Suprapubic skin (tissue), 4 donors: ENCODE data around the gene ILDR2.

ENCODE experiments used
- CTCF ChIP-seq, 2 donors: fragments of 200-600 bp in 1 of 2; fragments of 450-650 bp in 1 of 2; sonication (generic) in 1 of 2; IDR thresholded peaks; one replicate each; pipeline ENCODE4 v1.5.1; 2016 to 2019; ENCODE audit warnings: antibody characterized with exemption in 2 of 2, mild to moderate bottlenecking in 1 of 2, moderate library complexity in 1 of 2
- EP300 ChIP-seq: sonication (generic); formaldehyde crosslinking; IDR thresholded peaks from one replicate; pipeline ENCODE4 v1.6.1; 2017; ENCODE audit warnings: antibody characterized with exemption
- POLR2A ChIP-seq, 2 donors: fragments of 450-650 bp; IDR thresholded peaks; one replicate each; pipeline ENCODE4 v1.6.1; 2017; ENCODE audit warnings: antibody characterized with exemption in 2 of 2, mild to moderate bottlenecking in 2 of 2, moderate library complexity in 2 of 2
- POLR2AphosphoS5 ChIP-seq, 3 donors: sonication (generic); formaldehyde crosslinking; IDR thresholded peaks; one replicate each; pipeline ENCODE4 v1.6.1; 2017; ENCODE audit warnings: antibody characterized with exemption in 3 of 3

DNA sequence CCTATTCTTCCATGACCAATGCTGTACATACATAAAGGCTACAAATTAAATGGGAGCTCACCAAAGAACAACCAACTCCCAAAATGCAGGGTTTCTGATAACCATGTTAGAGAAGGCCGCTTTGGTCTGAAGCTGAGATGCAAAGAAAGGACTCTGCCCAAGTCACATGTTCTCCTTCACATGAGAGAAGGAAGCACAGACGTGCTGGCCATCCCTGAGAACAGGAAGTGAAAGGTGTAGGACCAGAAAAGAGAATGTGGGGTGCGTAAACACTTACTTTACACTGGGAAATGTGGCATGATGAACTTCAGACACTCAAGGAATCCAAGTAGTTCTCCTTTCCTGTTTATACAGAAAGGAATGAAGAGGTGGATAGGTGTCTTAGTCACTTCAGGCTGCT lies 67.6 kb downstream of the ILDR2 start:
- no peak for TF ChIP-seq CTCF (IDR thresholded peaks at IDR 0.05)
- TF ChIP-seq POLR2A (IDR thresholded peaks at IDR 0.05): no peak
- no peak for TF ChIP-seq EP300
- no peak for TF ChIP-seq POLR2AphosphoS5 (IDR thresholded peaks at IDR 0.05)
